Ishikawa (cell line): Measurements from ENCODE around the gene NLGN4X.

Experiments used
- CEBPB ChIP-seq: IDR thresholded peaks from 2 replicates; pipeline ENCODE4 v1.6.1; 2012
- EP300 ChIP-seq: IDR thresholded peaks from 2 replicates; pipeline ENCODE4 v1.6.1; 2012; ENCODE audit warnings: borderline replicate concordance

DNA sequence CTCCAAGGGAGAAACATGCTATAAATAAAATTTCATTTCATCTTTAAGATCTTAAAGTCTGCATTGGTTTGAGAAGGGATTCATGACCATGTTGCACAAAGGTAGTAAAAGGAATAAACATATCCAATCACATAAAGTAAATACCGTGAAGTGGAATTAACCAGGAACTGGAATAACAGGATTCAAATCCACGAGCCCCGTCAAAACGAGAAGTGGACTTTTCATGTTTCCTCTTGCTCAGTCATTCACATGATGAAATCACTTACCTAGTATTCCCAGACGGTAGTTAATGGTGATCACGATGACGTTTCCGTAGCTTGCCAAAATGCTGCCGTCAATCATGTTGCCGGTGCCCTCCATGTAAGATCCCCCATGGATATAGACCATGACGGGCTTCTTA, 199.7 kb downstream of the NLGN4X start:
- TF ChIP-seq CEBPB = no peak
- no peak for TF ChIP-seq EP300
